HepG2 (cell line): ENCODE results near the gene CNOT1. TPM values are rescaled to one million over a fixed set of nuclear protein-coding genes. Genes with fewer than 3 reads are reported as not detected.

Experiments
- ATAC-seq: fragments of 200-7000 bp; cut with Tn5 transposase; 3 replicates; pipeline ENCODE4 v1.9.1; 2020; ENCODE audit warnings: mild to moderate bottlenecking, moderate library complexity
- BruUV-seq: library from RNA; stranded (reverse); fragments of 400-500 nt; replicated peaks from 2 replicates; lab custom pipeline; 2021; lab: Mats Ljungman, UMichigan
- CTCF ChIA-PET: fragments of 300-600 bp; formaldehyde crosslinking; extraction: SDS; loops from one replicate; lab custom pipeline; 2021; ENCODE audit warnings: low total read pairs, inconsistent platforms, low intra/inter-chr PET ratio; lab: Yijun Ruan, JAX
- POLR2A ChIA-PET: fragments of 350-600 bp; sonication (Branson Sonifier 250); formaldehyde crosslinking; loops from one replicate; lab custom pipeline; 2020; ENCODE audit warnings: antibody characterized with exemption, inconsistent platforms; lab: Yijun Ruan, JAX
- DNase-seq: peaks from one replicate; pipeline ENCODE4 v3.0.0-alpha.2; 2015; ENCODE audit warnings: low spot score
- FAIRE-seq: peaks from 3 replicates; lab custom pipeline; 2011; peaks lifted over from hg19 to GRCh38; lab: Jason Lieb, UNC
- H2AFZ ChIP-seq: one replicate; pipeline ENCODE4 v1.6.1; 2011; ENCODE audit warnings: low read length, inconsistent platforms
- H3K27ac ChIP-seq: fragments of 300-600 bp; 3 replicates; pipeline ENCODE4 v1.8.0; 2011; ENCODE audit warnings: mixed run types, mild to moderate bottlenecking, mixed read lengths, low read length, inconsistent platforms; ENCODE audit not compliant: insufficient read depth; ENCODE audit errors: extremely low read length
- H3K27me3 ChIP-seq, 2 experiments: fragments of 200-600 bp in 1 of 2; 2 replicates in 1 of 2; 3 replicates in 1 of 2; pipeline versions ENCODE4 v1.6.0 to v1.8.0; 2011; ENCODE audit warnings: low read length in 2 of 2, mild to moderate bottlenecking in 2 of 2, moderate library complexity in 2 of 2, inconsistent platforms in 1 of 2; ENCODE audit not compliant: insufficient read depth in 2 of 2, control insufficient read depth in 1 of 2
- H3K36me3 ChIP-seq, 2 experiments: fragments of 200-600 bp in 1 of 2; replicated peaks in 1 of 2; 2 replicates in 1 of 2; 3 replicates in 1 of 2; pipeline versions ENCODE4 v1.5.1 to v1.8.0; 2011; ENCODE audit warnings: low read length in 2 of 2, inconsistent platforms in 1 of 2; ENCODE audit not compliant: insufficient read depth in 2 of 2, control insufficient read depth in 1 of 2
- H3K4me1 ChIP-seq: 2 replicates; pipeline ENCODE4 v1.5.1; 2012; ENCODE audit warnings: low read length, inconsistent platforms; ENCODE audit not compliant: insufficient read depth
- H3K4me2 ChIP-seq: 2 replicates; pipeline ENCODE4 v1.6.0; 2011; ENCODE audit warnings: low read depth, low read length, inconsistent platforms
- H3K4me3 ChIP-seq, 3 experiments: fragments of 200-600 bp in 1 of 3; sonication (generic), shearing (Covaris generic) in 1 of 3; replicated peaks in 1 of 3; 2 replicates each; pipeline ENCODE4 v1.5.1; 2011 to 2016; ENCODE audit warnings: low read length in 3 of 3, inconsistent platforms in 2 of 3, low read depth in 2 of 3, mild to moderate bottlenecking in 2 of 3, control low read depth in 1 of 3, mixed read lengths in 1 of 3; ENCODE audit not compliant: insufficient read depth in 1 of 3
- H3K79me2 ChIP-seq: one replicate; pipeline ENCODE4 v1.6.1; 2011; ENCODE audit warnings: low read length, inconsistent platforms; ENCODE audit not compliant: insufficient read depth
- H3K9ac ChIP-seq: 2 replicates; pipeline ENCODE4 v1.6.0; 2011; ENCODE audit warnings: mild to moderate bottlenecking, low read depth, low read length, inconsistent platforms; ENCODE audit not compliant: insufficient read depth
- H3K9me3 ChIP-seq: 2 replicates; pipeline ENCODE4 v1.5.1; 2012; ENCODE audit warnings: mild to moderate bottlenecking, low read length
- H4K20me1 ChIP-seq: 2 replicates; pipeline ENCODE4 v1.6.0; 2011; ENCODE audit warnings: inconsistent platforms, mild to moderate bottlenecking, low read length, moderate library complexity; ENCODE audit not compliant: insufficient read depth
- AGO2 ChIP-seq: fragments of 200-400 bp; formaldehyde crosslinking; optimal IDR thresholded peaks from 2 replicates; pipeline ENCODE3; 2017; ENCODE audit warnings: mild to moderate bottlenecking, low read depth, low read length, moderate library complexity
- ATAD3A ChIP-seq: sonication (generic); formaldehyde crosslinking; IDR thresholded peaks from 2 replicates; pipeline ENCODE4 v1.4.0; 2020; ENCODE audit warnings: missing genetic modification reagents
- ATF1 ChIP-seq: IDR thresholded peaks from 2 replicates; pipeline ENCODE4 v1.6.1; 2016; ENCODE audit warnings: mild to moderate bottlenecking, control low read depth
- HOXA9 ChIP-seq: sonication (generic); formaldehyde crosslinking; IDR thresholded peaks from 2 replicates; pipeline ENCODE4 v1.8.1; 2022; ENCODE audit warnings: missing genetic modification reagents, mild to moderate bottlenecking, moderate library complexity, borderline replicate concordance
- KLF12 ChIP-seq: sonication (generic); formaldehyde crosslinking; IDR thresholded peaks from 2 replicates; pipeline ENCODE4 v1.4.0; 2020; ENCODE audit warnings: missing genetic modification reagents, borderline replicate concordance
- NCOA5 ChIP-seq: sonication (generic); formaldehyde crosslinking; IDR thresholded peaks from 2 replicates; pipeline ENCODE4 v1.4.0; 2020; ENCODE audit warnings: missing genetic modification reagents
- RBM22 ChIP-seq: fragments of 200-400 bp; formaldehyde crosslinking; optimal IDR thresholded peaks from 2 replicates; pipeline ENCODE3; 2017; ENCODE audit warnings: mild to moderate bottlenecking, low read length, moderate library complexity
- RNF2 ChIP-seq: fragments of 450-650 bp; conservative IDR thresholded peaks from 2 replicates; pipeline ENCODE4 v1.6.1; 2016; ENCODE audit warnings: low read depth
- ZBTB44 ChIP-seq: sonication (generic); formaldehyde crosslinking; IDR thresholded peaks from 2 replicates; pipeline ENCODE4 v1.4.0; 2020; ENCODE audit warnings: missing genetic modification reagents
- ZSCAN21 ChIP-seq: sonication (generic); formaldehyde crosslinking; IDR thresholded peaks from 2 replicates; pipeline ENCODE4 v1.8.0; 2022; ENCODE audit warnings: mild to moderate bottlenecking, missing genetic modification reagents, moderate library complexity, borderline replicate concordance
- WGBS: methylation state at CpG from one replicate; pipeline ENCODE4 v1.1.6; 2017; ENCODE audit warnings: low lambda C conversion rate; 5-methylcytosine and 5-hydroxymethylcytosine counted together
- in situ Hi-C: cut with HindIII; loops from 2 replicates; pipeline ENCODE4 v1.10.0; 2017; ENCODE audit warnings: low pct_unique_long_range_greater_than_20kb; ENCODE audit not compliant: extremely low pct_ligation_motif_present
- intact Hi-C: fragments of 100-400 bp; cut with micrococcal nuclease; formaldehyde crosslinking; loops from one replicate; pipeline ENCODE4 v1.10.0; 2022; ENCODE audit not compliant: unreplicated experiment
- polyA plus RNA-seq, 8 experiments: library from polyadenylated mRNA; depleted of rRNA in 3 of 8; stranded (reverse) in 7 of 8; unstranded in 1 of 8; fragments of >200 nt; fragmentation: Illumina TruSeq in 4 of 8; extraction: Trizol in 4 of 8; gene quantifications; 2 replicates each; pipeline versions ENCODE4 v1.2.1 to v1.2.3, GENCODE V29; 2011 to 2016; ENCODE audit warnings: low read depth in 4 of 8, missing spikeins in 1 of 8, mixed read lengths in 1 of 8; ENCODE audit not compliant: insufficient read depth in 1 of 8
- total RNA-seq, 5 experiments: library from RNA; depleted of rRNA; stranded (reverse); fragments of >200 nt; fragmentation: Illumina TruSeq; extraction: Trizol; gene quantifications; 2 replicates each; pipeline ENCODE4 v1.2.3, GENCODE V29; 2016; ENCODE audit warnings: low read depth in 1 of 5
- TF ChIP-seq, protein P1 (sequence below): sonication (generic); formaldehyde crosslinking; IDR thresholded peaks from 2 replicates; pipeline ENCODE4 v1.4.0; 2020; ENCODE audit warnings: missing genetic modification reagents

The CNOT1 gene
- total and polyA plus RNA-seq, 2 of the 13 experiments (the other 11 are each of a cell fraction or from before 2014, with no cell fraction given): 188 to 232 TPM

DNA sequence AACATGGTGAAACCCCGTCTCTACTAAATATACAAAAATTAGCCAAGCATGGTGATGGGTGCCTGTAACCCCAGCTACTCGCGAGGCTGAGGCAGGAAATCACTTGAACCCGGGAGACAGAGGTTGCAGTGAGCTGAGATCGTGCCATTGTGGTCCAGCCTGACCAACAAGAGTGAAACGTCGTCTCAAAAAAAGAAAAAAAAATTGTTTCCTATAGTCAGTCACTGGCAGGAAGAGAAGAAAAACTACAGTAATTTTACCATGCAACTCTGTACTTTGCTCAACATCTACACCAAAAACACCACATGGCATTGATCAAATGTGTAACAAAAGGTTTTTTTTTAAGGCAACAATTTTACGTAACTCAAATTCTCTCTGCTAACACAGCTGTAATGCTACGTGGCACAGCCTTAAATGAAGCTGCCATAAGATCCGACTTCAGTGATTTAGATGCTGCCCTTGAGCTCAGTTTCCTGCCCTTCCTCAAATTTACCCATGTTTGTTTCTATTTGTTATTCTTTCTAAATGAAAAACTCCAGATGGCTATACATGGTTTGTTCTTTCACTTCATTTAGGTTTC lies 40.2 kb downstream of the CNOT1 start:
- POLR2A ChIA-PET: no interaction called here
- H4K20me1 ChIP-seq: no peaks in the 10 kb centered on the region; the same call in 1 of the 2 replicates
- peaks cover 20% of the 10 kb centered on the region for H3K4me1 ChIP-seq
- 95% methylated on average over 10 of the region's 10 CpGs for WGBS
- peaks cover 9% of the 10 kb centered on the region for H3K79me2 ChIP-seq
- CTCF ChIA-PET: no interaction called here
- H3K4me2 ChIP-seq: no peak overlapping the region
- DNase-seq (no peak), FAIRE-seq (no peak), ATAC-seq (no peak)
- no peak overlapping the region for H3K9ac ChIP-seq
- no peak for TF ChIP-seq ZSCAN21 (CRISPR knock-in tag)
- TF ChIP-seq RBM22: peak; percentile 39
- TF ChIP-seq NCOA5 (CRISPR knock-in tag): no peak
- no peak for TF ChIP-seq ATAD3A (CRISPR knock-in tag)
- TF ChIP-seq AGO2: peak; percentile 51
- TF ChIP-seq HOXA9 (CRISPR knock-in tag): no peak
- TF ChIP-seq ATF1 (CRISPR knock-in tag): no peak
- no peak for TF ChIP-seq ZBTB44
- no peak for TF ChIP-seq RNF2
- TF ChIP-seq, protein P1, sequence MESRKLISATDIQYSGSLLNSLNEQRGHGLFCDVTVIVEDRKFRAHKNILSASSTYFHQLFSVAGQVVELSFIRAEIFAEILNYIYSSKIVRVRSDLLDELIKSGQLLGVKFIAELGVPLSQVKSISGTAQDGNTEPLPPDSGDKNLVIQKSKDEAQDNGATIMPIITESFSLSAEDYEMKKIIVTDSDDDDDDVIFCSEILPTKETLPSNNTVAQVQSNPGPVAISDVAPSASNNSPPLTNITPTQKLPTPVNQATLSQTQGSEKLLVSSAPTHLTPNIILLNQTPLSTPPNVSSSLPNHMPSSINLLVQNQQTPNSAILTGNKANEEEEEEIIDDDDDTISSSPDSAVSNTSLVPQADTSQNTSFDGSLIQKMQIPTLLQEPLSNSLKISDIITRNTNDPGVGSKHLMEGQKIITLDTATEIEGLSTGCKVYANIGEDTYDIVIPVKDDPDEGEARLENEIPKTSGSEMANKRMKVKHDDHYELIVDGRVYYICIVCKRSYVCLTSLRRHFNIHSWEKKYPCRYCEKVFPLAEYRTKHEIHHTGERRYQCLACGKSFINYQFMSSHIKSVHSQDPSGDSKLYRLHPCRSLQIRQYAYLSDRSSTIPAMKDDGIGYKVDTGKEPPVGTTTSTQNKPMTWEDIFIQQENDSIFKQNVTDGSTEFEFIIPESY: no peak
- no peak for TF ChIP-seq KLF12 (CRISPR knock-in tag)
- BruUV-seq: no TSS peak
- no peak overlapping the region for H2AFZ ChIP-seq
- H3K4me3 ChIP-seq: no peak overlapping the region
- in situ Hi-C loops: no loop called here
- H3K36me3 ChIP-seq: peaks cover 18 to 87% of the 10 kb centered on the region in 2 experiments
- no peaks in the 10 kb centered on the region for H3K27me3 ChIP-seq
- H3K9me3 ChIP-seq: no peaks in the 10 kb centered on the region
- H3K27ac ChIP-seq: no peak overlapping the region
- intact Hi-C loops: no loop called here
